HAP-1 (cell line): ENCODE results near the gene AKAP6.
"Not testable (repeated sequence)": the region's sequence is repeated elsewhere in the genome, so short reads cannot be mapped to it uniquely, and the experiment has no call there.

Experiments used
- DNase-seq, 2 experiments: peaks; one replicate each; pipeline ENCODE4 v3.0.0-alpha.2; 2016 to 2020; ENCODE audit warnings: low spot score in 2 of 2
- H3K27me3 ChIP-seq: fragments of 250-450 bp; sonication (Bioruptor Pico); 2 replicates; pipeline ENCODE4 v1.5.1; 2020; ENCODE audit warnings: low read depth, mild to moderate bottlenecking, moderate library complexity
- H3K36me3 ChIP-seq: fragments of 250-450 bp; sonication (Bioruptor Pico); replicated peaks from 2 replicates; pipeline ENCODE4 v1.5.1; 2020; ENCODE audit warnings: mild to moderate bottlenecking
- H3K4me1 ChIP-seq: fragments of 250-450 bp; sonication (Bioruptor Pico); 2 replicates; pipeline ENCODE4 v1.5.1; 2020; ENCODE audit warnings: mild to moderate bottlenecking
- H3K4me3 ChIP-seq: fragments of 250-450 bp; sonication (Bioruptor Pico); 2 replicates; pipeline ENCODE4 v1.5.1; 2020; ENCODE audit warnings: mild to moderate bottlenecking, moderate library complexity
- H3K9me3 ChIP-seq: fragments of 250-450 bp; sonication (Bioruptor Pico); 2 replicates; pipeline ENCODE4 v1.5.1; 2020; ENCODE audit warnings: mild to moderate bottlenecking, moderate library complexity
- in situ Hi-C: fragments of 300-500 bp; cut with MboI; formaldehyde crosslinking; loops from 3 replicates; pipeline ENCODE4 v1.14.3; 2020; ENCODE audit warnings: low sequenced_read_pairs, inconsistent platforms, mixed read lengths

Gene AKAP6

DNA sequence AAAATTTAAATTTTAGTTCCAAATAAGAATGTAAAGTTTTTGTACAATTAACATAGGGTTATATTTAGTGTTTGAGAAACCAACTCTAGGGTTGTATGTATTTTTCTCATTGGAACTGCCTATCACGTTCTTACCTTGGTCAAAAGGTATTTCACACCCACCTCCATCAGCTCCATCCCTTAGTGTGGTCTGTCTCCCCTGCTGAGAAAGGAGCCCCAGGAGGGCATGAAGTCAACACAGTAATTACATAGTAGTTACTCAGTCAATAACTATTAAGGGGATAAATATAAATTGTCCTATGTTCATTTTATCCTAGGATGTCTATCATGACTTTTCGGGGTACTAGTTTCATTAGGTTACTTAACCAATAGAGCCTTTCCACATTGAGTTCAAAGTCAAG lies 106.3 kb downstream of the AKAP6 start:
- in situ Hi-C loops, result no loop called here

DNA sequence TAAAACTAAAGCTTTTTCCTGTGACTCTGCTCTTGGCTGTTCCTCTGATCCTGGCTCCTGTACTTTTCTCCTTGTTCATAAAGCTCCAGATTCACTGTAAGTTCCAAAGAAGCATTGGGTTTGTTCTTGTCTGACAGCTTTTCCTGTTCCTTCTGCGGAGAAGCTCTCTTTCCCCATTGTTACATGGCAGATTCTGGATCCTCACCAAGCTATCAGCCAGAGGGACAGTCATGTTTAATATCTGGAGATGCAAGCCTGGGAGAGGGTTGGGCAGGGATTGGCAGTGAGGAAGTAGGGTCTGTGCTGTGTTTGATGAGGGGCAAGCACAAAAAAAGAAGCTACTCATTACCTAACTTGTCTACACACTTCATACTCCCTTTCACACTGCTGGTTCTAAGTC lies 107.9 kb downstream of the AKAP6 start:
- Histone ChIP-seq H3K36me3 (no peaks in the 10 kb centered on the region), H3K9me3 (no peaks in the 10 kb centered on the region), H3K4me1 (peaks cover 9% of the 10 kb centered on the region; the same call in 1 of the 2 replicates), H3K4me3 (no peak overlapping the region), H3K27me3 (no peaks in the 10 kb centered on the region)
- DNase-seq, result no peak
- in situ Hi-C loops, result no loop called here

More for the DNA sequence above, 106.3 kb downstream of the AKAP6 start:
- Histone ChIP-seq H3K27me3 (no peaks in the 10 kb centered on the region), H3K4me3 (no peak overlapping the region), H3K9me3 (no peaks in the 10 kb centered on the region), H3K4me1 (peaks cover 9% of the 10 kb centered on the region; the same call in 1 of the 2 replicates), H3K36me3 (no peaks in the 10 kb centered on the region)
- DNase-seq, result no peak

DNA sequence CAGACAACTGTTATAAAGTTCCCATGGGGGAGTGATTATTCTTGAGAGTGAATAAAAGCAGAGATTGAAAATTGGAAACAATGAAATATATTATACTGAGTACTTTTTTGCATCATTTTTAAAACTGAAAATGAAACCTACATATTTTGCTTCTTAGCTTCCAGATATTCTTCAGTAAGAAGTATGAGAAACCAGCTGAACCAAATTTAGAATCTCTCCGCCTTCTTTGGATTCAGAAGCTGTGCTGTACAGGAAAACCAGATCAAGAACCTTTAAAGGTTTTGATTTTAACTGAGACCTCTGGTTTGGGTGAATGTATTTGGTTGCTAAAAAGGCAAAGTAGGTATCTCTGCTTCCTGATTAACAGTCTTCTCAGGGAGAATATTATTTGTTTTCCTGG lies 109.4 kb downstream of the AKAP6 start:
- no peaks in the 10 kb centered on the region for H3K36me3 ChIP-seq
- no peaks in the 10 kb centered on the region for H3K9me3 ChIP-seq
- no peaks in the 10 kb centered on the region for H3K27me3 ChIP-seq
- in situ Hi-C loops, result no loop called here
- no peak overlapping the region for H3K4me3 ChIP-seq
- no peak for DNase-seq
- peaks cover 9% of the 10 kb centered on the region; the same call in 1 of the 2 replicates for H3K4me1 ChIP-seq

DNA sequence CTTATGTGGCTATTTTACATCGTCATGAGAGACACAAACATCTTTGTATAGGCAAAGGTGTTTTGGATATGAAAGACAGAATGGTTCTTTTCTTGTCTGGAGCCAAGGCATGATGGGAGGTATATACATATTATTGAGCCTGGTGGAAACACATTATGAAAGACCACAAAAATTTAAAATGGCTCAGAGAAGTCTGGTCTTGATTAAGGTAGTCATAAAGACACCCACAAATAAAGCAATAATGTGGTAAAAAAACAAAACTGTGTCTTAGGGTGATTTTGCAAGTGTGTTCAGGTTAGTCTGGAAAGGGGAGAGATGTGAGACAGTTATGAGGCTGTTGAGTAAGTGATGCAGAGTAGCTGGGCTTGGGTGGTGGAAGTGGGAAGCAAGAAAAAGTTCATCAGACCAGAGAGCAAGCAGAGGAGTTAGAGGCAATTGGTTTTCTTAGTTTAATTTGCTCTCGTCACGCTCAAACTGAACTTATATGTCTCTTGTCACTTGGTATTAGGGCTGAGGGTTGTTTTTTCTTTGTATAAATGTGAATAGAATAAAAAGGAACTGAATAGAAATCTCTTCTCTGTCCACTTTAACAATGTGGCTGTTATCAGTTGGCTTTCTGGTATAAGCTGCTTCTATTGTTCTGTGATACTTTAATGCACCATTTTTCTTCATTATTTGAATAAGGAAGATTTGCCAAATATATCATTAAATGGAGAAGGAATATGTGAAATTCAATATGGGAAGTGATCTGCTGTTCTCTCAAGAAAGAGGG lies 115.0 kb downstream of the AKAP6 start:
- in situ Hi-C loops, result no loop called here
- no peak for DNase-seq
- no peaks in the 10 kb centered on the region for H3K27me3 ChIP-seq
- H3K36me3 ChIP-seq, result no peaks in the 10 kb centered on the region
- H3K4me1 ChIP-seq, result peaks cover 6% of the 10 kb centered on the region; the same call in 1 of the 2 replicates
- no peak overlapping the region for H3K4me3 ChIP-seq
- no peaks in the 10 kb centered on the region for H3K9me3 ChIP-seq

DNA sequence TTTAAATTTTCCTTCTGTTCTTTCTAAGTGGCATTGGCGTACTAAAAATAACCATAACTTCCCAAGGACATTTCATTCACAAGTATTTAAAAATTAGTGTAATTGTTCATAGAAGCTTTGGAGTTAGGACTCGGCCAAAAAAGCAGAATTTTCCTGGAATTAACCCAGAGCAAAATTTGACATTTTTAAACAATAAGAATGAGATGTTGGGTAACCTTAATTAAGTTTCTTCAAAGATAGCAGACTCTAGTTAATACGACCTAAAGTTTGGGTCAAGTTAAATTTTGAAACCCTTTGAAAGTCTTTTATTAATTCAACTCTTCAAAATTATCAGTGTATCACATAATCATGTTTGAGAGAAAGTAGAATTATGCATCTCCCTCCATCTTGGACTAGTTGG lies 118.3 kb downstream of the AKAP6 start:
- H3K4me1 ChIP-seq, result peaks cover 6% of the 10 kb centered on the region; the same call in 1 of the 2 replicates
- no peaks in the 10 kb centered on the region for H3K27me3 ChIP-seq
- DNase-seq, result no peak
- H3K4me3 ChIP-seq, result no peak overlapping the region
- H3K36me3 ChIP-seq, result no peaks in the 10 kb centered on the region
- in situ Hi-C loops, result no loop called here
- H3K9me3 ChIP-seq, result no peaks in the 10 kb centered on the region

DNA sequence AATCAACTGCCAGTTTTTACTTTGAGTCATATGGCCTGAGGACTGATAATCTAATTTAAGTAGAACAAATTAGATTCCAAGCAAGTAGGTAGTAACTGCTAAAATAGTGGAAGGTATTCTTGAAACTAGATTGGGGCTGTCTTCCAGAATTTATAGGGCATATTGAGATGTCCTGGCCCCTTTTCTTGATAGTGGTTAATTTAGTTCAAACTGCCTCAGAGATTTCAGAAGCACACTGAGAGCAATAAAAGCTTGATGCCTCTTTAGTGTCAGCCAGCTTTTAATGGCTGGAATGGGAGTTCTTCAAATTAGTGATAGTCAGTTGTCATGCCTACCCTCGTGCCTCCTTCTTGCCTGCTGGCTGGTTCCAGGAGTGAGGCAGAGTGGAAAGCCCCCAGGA lies 120.5 kb downstream of the AKAP6 start:
- in situ Hi-C loops, result loop anchor here (25.0 kb wide), 1 partner anchor 1087 kb away; no protein-coding TSS in a partner anchor
- Histone ChIP-seq H3K9me3 (no peaks in the 10 kb centered on the region), H3K27me3 (no peaks in the 10 kb centered on the region), H3K4me1 (no peaks in the 10 kb centered on the region), H3K4me3 (no peak overlapping the region), H3K36me3 (no peaks in the 10 kb centered on the region)
- DNase-seq, result no peak

DNA sequence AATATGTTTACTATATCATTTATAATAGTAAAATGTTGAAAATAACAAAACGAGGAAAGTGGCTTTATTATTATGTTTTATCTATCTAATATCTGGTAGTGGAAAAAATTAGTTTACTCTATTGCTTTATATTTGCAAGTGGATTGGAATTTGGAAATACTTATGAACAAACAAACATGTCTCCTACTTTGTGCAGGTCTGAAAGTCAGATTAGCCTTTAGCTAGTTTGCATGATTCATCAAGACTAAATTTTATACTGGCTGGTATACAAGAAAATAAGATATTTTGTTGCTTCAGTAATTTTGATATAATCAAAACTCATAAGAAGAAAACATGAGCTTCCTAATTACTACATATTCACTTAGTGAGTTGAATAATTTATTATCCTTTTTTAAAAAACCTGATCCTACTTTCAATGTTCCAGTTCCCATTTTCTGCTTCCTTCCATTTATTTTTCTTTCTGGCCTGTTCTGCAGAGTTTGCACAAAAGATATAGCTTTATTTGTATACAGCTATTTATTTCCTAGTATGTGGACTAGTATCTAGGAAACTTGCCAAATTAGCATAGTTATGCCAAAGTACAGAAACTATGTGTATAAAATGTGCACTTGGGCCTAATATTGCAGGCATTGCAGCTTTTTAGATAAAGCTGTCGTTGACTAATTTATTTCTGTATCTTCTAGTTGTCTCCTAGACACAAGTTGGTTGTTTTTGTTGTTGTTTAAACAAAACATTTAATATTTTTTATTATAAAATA lies 122.0 kb downstream of the AKAP6 start:
- no peak overlapping the region for H3K4me3 ChIP-seq
- H3K4me1 ChIP-seq, result no peaks in the 10 kb centered on the region
- in situ Hi-C loops, result loop anchor here (25.0 kb wide), 1 partner anchor 1089 kb away; no protein-coding TSS in a partner anchor
- H3K27me3 ChIP-seq, result no peaks in the 10 kb centered on the region
- H3K36me3 ChIP-seq, result no peaks in the 10 kb centered on the region
- H3K9me3 ChIP-seq, result no peaks in the 10 kb centered on the region
- no peak for DNase-seq

DNA sequence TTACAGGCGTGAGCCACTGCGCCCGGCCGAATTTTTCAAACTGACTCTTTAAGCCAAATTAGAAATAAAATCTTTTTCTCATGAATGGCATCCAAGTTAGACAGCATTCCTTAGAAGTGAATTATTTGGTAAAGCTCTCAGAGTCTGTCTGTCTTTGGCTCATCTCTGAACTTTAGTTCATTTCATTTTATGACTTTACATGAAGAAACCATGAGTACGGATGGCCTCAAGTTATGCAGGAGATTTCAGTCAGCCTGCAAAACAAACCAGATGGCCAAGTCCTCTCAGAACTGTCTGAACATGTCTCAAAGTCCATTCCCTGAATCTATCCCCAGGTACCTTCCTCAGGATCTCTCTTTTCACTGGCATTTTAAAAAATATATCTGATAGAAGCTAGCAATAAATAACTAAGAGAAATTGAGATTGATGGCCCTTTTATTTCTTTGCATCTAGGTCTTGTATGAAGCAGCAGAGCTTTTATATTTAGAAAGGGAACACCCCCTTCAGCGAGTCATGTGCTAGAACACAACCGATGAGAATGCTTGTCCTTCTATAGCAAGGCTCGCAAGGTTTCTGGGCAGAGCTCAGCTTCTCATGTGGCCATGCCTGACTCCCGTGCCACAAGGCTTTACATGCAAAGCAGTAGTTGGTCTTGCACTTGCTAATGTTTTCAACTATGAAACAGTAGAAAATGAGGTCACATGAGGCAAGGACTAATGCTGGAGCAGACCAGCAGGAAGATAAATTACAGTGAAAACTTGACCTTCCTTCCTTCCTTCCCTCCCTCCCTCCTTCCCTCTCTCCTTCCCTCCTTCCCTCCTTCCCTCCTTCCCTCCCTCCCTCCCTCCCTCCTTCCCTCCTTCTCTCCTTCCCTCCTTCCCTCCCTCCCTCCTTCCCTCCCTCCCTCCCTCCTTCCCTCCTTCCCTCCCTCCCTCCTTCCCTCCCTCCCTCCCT lies 125.0 kb downstream of the AKAP6 start:
- in situ Hi-C loops, result loop anchor here (25.0 kb wide), 1 partner anchor 1092 kb away; no protein-coding TSS in a partner anchor
- H3K36me3 ChIP-seq, result no peaks in the 10 kb centered on the region
- H3K4me1 ChIP-seq, result no peaks in the 10 kb centered on the region
- no peak overlapping the region for H3K4me3 ChIP-seq
- H3K27me3 ChIP-seq, result no peaks in the 10 kb centered on the region
- no peak for DNase-seq
- no peaks in the 10 kb centered on the region for H3K9me3 ChIP-seq

DNA sequence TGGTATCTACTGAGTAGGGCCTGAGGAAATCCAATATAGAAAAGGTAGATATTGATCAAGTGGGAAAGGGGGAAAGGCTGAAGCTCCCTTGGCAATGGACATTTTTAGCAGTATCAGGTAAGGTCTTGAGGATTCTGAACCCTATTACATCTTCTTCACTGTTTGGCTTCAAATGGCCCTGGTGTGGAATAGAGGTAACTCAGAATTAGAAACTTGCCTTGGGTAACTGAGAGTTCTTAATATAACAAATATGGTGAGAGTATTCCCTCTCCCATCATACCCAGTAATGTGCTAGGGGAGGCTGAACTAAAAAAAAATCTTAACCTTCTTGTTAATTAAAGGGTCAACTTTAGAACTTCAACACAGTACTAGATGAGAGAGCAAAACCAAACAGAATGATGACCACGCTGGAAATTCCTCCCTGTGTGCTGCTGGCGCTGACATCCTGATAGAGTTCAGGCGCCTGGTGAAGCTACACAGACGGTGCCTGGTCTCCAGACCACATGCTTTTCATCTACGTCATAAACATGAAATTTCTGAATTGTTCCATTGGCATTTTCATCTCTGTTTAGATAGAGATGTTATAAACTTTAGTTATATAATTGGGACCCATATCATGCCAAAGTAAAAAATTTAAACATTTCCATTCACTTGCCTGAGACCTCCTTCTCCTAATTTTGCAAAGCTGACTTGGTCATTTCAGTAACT lies 128.3 kb downstream of the AKAP6 start:
- DNase-seq, result no peak
- Histone ChIP-seq H3K4me1 (no peaks in the 10 kb centered on the region), H3K36me3 (no peaks in the 10 kb centered on the region), H3K9me3 (no peaks in the 10 kb centered on the region), H3K27me3 (no peaks in the 10 kb centered on the region; the same call in 1 of the 2 replicates), H3K4me3 (no peak overlapping the region)
- in situ Hi-C loops, result loop anchor here (25.0 kb wide), 1 partner anchor 1095 kb away; no protein-coding TSS in a partner anchor

DNA sequence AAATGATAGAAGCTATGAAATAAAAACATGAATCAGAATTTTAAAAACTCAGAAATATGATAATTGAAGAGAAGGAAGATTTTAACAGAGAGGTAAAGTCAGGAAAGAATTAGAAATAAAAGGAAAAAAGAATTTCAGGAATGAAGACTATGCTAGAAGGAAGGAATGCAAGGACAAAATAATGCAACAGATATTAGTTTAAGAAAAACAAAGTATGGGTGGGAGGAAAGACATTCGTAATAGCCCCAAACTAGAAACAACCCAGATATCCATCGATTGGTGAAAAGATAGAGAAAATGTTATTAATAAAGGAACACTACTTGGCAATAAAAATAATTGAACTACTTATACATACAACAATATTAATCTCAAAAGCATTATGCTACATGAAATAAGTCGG lies 129.6 kb downstream of the AKAP6 start:
- no peaks in the 10 kb centered on the region for H3K4me1 ChIP-seq
- H3K27me3 ChIP-seq, result no peaks in the 10 kb centered on the region; the same call in 1 of the 2 replicates
- no peak overlapping the region for H3K4me3 ChIP-seq
- no peaks in the 10 kb centered on the region for H3K36me3 ChIP-seq
- in situ Hi-C loops, result loop anchor here (25.0 kb wide), 1 partner anchor 1096 kb away; no protein-coding TSS in a partner anchor
- H3K9me3 ChIP-seq, result no peaks in the 10 kb centered on the region
- no peak for DNase-seq

DNA sequence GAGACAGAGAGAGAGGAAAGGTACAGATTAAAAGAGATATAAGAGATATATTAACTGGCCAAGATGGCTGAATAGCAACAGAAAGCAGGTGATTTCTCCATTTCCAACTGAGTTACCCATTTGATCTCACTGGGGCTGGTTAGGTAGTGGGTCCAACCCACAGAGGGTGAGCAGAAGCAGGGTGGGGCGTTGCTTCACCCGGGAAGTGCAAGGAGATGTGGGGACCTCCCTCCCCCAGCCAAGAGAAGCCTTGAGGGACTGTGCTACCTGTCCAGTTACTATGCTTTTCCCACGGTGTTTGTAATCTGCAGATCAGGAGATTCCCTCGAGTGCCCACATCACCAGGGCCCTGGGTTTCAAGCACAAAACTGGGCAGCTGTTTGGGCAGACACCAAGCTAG lies 131.2 kb downstream of the AKAP6 start:
- DNase-seq, result no peak
- in situ Hi-C loops, result loop anchor here (25.0 kb wide), 1 partner anchor 1098 kb away; no protein-coding TSS in a partner anchor

DNA sequence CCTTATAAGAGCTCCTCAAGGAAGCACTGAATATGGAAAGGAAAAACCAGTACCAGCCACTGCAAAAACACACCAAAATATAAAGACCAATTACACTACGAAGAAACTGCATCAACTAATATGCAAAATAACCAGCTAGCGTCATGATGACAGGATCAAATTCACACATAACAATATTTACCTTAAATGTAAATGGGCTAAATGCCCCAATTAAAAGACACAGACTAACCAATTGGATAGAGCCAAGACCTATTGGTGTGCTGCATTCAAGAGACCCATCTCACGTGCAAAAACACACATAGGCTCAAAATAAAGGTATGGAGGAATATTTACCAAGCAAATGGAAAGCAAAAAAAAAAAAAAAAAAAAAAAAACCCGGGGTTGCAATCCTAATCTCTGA lies 133.5 kb downstream of the AKAP6 start:
- not testable (repeated sequence) for H3K4me3 ChIP-seq, DNase-seq, H3K36me3 ChIP-seq, H3K9me3 ChIP-seq, H3K27me3 ChIP-seq, H3K4me1 ChIP-seq
- in situ Hi-C loops, result loop anchor here (25.0 kb wide), 1 partner anchor 1100 kb away; no protein-coding TSS in a partner anchor

More for the DNA sequence above, 131.2 kb downstream of the AKAP6 start:
- no peaks in the 10 kb centered on the region for H3K36me3 ChIP-seq
- no peak overlapping the region for H3K4me3 ChIP-seq
- H3K9me3 ChIP-seq, result no peaks in the 10 kb centered on the region
- no peaks in the 10 kb centered on the region; the same call in 1 of the 2 replicates for H3K27me3 ChIP-seq
- H3K4me1 ChIP-seq, result no peaks in the 10 kb centered on the region
